Neural cell (in vitro differentiated cells): ENCODE data around the gene RPTN. TPM values are rescaled to one million over a fixed set of nuclear protein-coding genes. Genes with fewer than 3 reads are reported as not detected.

ENCODE experiments used
- H2AFZ ChIP-seq: fragments of 200-600, 300-800 bp; sonication (generic), shearing (Covaris generic); 2 replicates; pipeline ENCODE4 v1.6.0; 2014; ENCODE audit warnings: low read depth, mild to moderate bottlenecking, antibody characterized with exemption, low read length, moderate library complexity
- H3F3A ChIP-seq: fragments of 200-600 bp; shearing (Covaris generic); 2 replicates; pipeline ENCODE4 v1.6.1; 2016; ENCODE audit warnings: mild to moderate bottlenecking, moderate library complexity, mixed read lengths, antibody characterized with exemption, low read length; ENCODE audit not compliant: insufficient read depth, poor library complexity, severe bottlenecking
- H3K27ac ChIP-seq: fragments of 200-600, 300-800 bp; sonication (generic), shearing (Covaris generic); 2 replicates; pipeline ENCODE4 v1.5.1; 2014; ENCODE audit warnings: mild to moderate bottlenecking, low read length, moderate library complexity
- H3K27me3 ChIP-seq: fragments of 300-800, 200-600 bp; sonication (generic), shearing (Covaris generic); 2 replicates; pipeline ENCODE4 v1.6.0; 2014; ENCODE audit warnings: mild to moderate bottlenecking, low read depth, low read length, moderate library complexity; ENCODE audit not compliant: insufficient read depth
- H3K36me3 ChIP-seq: fragments of 300-800, 200-600 bp; sonication (generic), shearing (Covaris generic); 2 replicates; pipeline ENCODE4 v1.5.1; 2014; ENCODE audit warnings: mild to moderate bottlenecking, antibody characterized with exemption, low read length, moderate library complexity; ENCODE audit not compliant: insufficient read depth
- H3K4me2 ChIP-seq: fragments of 300-800, 200-600 bp; sonication (generic), shearing (Covaris generic); 2 replicates; pipeline ENCODE4 v1.6.0; 2014; ENCODE audit warnings: mild to moderate bottlenecking, low read length
- H3K4me3 ChIP-seq: fragments of 300-800, 200-600 bp; sonication (generic), shearing (Covaris generic); 2 replicates; pipeline ENCODE4 v1.5.1; 2014; ENCODE audit warnings: mild to moderate bottlenecking, low read length, moderate library complexity
- H3K79me2 ChIP-seq: fragments of 200-600 bp; shearing (Covaris generic); replicated peaks from 2 replicates; pipeline ENCODE4 v1.6.0; 2014; ENCODE audit warnings: mild to moderate bottlenecking, low read length, moderate library complexity; ENCODE audit not compliant: insufficient read depth
- H3K9ac ChIP-seq: fragments of 300-800, 200-600 bp; sonication (generic), shearing (Covaris generic); 2 replicates; pipeline ENCODE4 v1.6.1; 2016; ENCODE audit warnings: mild to moderate bottlenecking, low read length, mixed read lengths
- H3K9me2 ChIP-seq: fragments of 200-600 bp; shearing (Covaris generic); 2 replicates; pipeline ENCODE4 v1.6.1; 2016; ENCODE audit warnings: mild to moderate bottlenecking, low read length, mixed read lengths; ENCODE audit not compliant: insufficient read depth
- H3K9me3 ChIP-seq: fragments of 200-600, 300-800 bp; sonication (generic), shearing (Covaris generic); 2 replicates; pipeline ENCODE4 v1.6.1; 2016; ENCODE audit warnings: mild to moderate bottlenecking, mixed run types, low read length, moderate library complexity, mixed read lengths
- H4K20me1 ChIP-seq: fragments of 200-600 bp; shearing (Covaris generic); 2 replicates; pipeline ENCODE4 v1.6.1; 2016; ENCODE audit warnings: mild to moderate bottlenecking, mixed run types; ENCODE audit not compliant: insufficient read depth
- CTCF ChIP-seq: fragments of 450-650 bp; IDR thresholded peaks from 2 replicates; pipeline ENCODE4 v1.5.1; 2014; ENCODE audit warnings: antibody characterized with exemption, mild to moderate bottlenecking, moderate library complexity; ENCODE audit not compliant: poor library complexity, severe bottlenecking
- EP300 ChIP-seq: fragments of 450-650 bp; conservative IDR thresholded peaks from 2 replicates; pipeline ENCODE4 v1.6.1; 2014; ENCODE audit warnings: antibody characterized with exemption, mild to moderate bottlenecking, moderate library complexity; ENCODE audit not compliant: poor library complexity, severe bottlenecking
- EZH2 ChIP-seq: fragments of 200-600, 300-800 bp; shearing (Covaris generic), sonication (generic); IDR thresholded peaks from 2 replicates; pipeline ENCODE4 v1.6.1; 2014; ENCODE audit warnings: antibody characterized with exemption, low read length, borderline replicate concordance, mild to moderate bottlenecking; ENCODE audit not compliant: insufficient read depth, poor library complexity, severe bottlenecking
- MXI1 ChIP-seq: fragments of 450-650 bp; conservative IDR thresholded peaks from 2 replicates; pipeline ENCODE4 v1.6.1; 2014; ENCODE audit warnings: antibody characterized with exemption, mild to moderate bottlenecking; ENCODE audit not compliant: poor library complexity, severe bottlenecking
- POLR2AphosphoS5 ChIP-seq: IDR thresholded peaks from 2 replicates; pipeline ENCODE4 v1.6.1; 2012
- RAD21 ChIP-seq: fragments of 450-650 bp; conservative IDR thresholded peaks from 2 replicates; pipeline ENCODE4 v1.6.1; 2014; ENCODE audit warnings: antibody characterized with exemption, mild to moderate bottlenecking, moderate library complexity
- REST ChIP-seq: IDR thresholded peaks from 2 replicates; pipeline ENCODE4 v1.6.1; 2012; ENCODE audit warnings: borderline replicate concordance
- SMC3 ChIP-seq: fragments of 450-650 bp; conservative IDR thresholded peaks from 2 replicates; pipeline ENCODE4 v1.6.1; 2014; ENCODE audit warnings: antibody characterized with exemption, mild to moderate bottlenecking, moderate library complexity; ENCODE audit not compliant: poor library complexity
- TAF1 ChIP-seq: IDR thresholded peaks from 2 replicates; pipeline ENCODE4 v1.6.1; 2012; ENCODE audit warnings: low read depth
- polyA plus RNA-seq: library from polyadenylated mRNA; depleted of rRNA; stranded (reverse); fragments of >200 nt; gene quantifications from 2 replicates; pipeline ENCODE4 v1.2.3, GENCODE V29; 2014

Gene RPTN
- polyA plus RNA-seq, 1 donor from 2014 or later, result not detected

- Histone ChIP-seq H3F3A (no peaks in the 10 kb centered on the region), H3K9ac (no peak overlapping the region), H3K9me2 (no peaks in the 10 kb centered on the region), H2AFZ (no peak overlapping the region), H3K79me2 (no peaks in the 10 kb centered on the region), H3K27me3 (no peaks in the 10 kb centered on the region), H3K9me3 (peaks cover 9% of the 10 kb centered on the region), H3K4me2 (no peak overlapping the region), H3K4me3 (no peak overlapping the region), H3K36me3 (no peaks in the 10 kb centered on the region), H3K27ac (no peak overlapping the region), H4K20me1 (no peaks in the 10 kb centered on the region)
- TF ChIP-seq RAD21 (no peak), REST (no peak), POLR2AphosphoS5 (no peak), EP300 (no peak), SMC3 (no peak), TAF1 (no peak), MXI1 (no peak), CTCF (no peak), EZH2 (no peak)
Observed at GRCh38 chr1:152127673-152128072, 31.4 kb downstream of the RPTN start.

GRCh38 chr1:152125834-152126443, 33.1 kb downstream of the RPTN start:
- no peaks in the 10 kb centered on the region for H3K27me3 ChIP-seq
- no peaks in the 10 kb centered on the region for H3K9me3 ChIP-seq

More at GRCh38 chr1:152125834-152126443, 33.1 kb downstream of the RPTN start:
- Histone ChIP-seq H3K9me2 (no peaks in the 10 kb centered on the region), H3F3A (no peaks in the 10 kb centered on the region), H3K4me3 (no peak overlapping the region), H3K9ac (no peak overlapping the region), H3K4me2 (no peak overlapping the region), H3K79me2 (no peaks in the 10 kb centered on the region), H3K27ac (no peak overlapping the region), H2AFZ (no peak overlapping the region), H3K36me3 (no peaks in the 10 kb centered on the region), H4K20me1 (no peaks in the 10 kb centered on the region)
- TF ChIP-seq POLR2AphosphoS5 (no peak), REST (no peak), RAD21 (no peak), SMC3 (no peak), MXI1 (no peak), CTCF (no peak)
